22Rv1 (cell line): ENCODE results near the gene NRCAM.

Experiments used
- ZFX ChIP-seq: fragments of 450-650 bp; IDR thresholded peaks from 2 replicates; pipeline ENCODE4 v1.6.1; 2017; ENCODE audit warnings: antibody characterized with exemption, borderline replicate concordance
- TF ChIP-seq, protein P1 (sequence below): fragments of 450-650 bp; IDR thresholded peaks from 2 replicates; pipeline ENCODE4 v1.5.1; 2017; ENCODE audit warnings: mild to moderate bottlenecking

DNA sequence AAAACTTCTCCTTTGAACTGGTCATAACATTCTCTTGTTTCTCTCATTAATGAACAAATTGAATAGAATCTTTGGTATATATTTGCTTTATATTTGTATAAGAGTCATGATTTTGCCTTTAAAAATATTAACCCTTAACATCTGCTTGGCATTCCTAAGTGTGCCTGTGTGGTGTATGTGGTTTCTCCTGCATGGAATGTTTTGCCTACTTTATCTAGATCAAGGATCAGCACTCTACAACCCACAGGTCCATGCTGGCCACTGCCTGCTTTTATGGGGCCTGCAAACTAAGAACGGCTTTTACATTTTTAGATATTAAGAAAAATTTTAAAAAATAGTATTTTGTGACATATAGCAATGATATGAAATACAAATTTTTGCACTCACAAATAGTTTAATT is 321.8 kb downstream of the NRCAM start:
- TF ChIP-seq, protein P1, sequence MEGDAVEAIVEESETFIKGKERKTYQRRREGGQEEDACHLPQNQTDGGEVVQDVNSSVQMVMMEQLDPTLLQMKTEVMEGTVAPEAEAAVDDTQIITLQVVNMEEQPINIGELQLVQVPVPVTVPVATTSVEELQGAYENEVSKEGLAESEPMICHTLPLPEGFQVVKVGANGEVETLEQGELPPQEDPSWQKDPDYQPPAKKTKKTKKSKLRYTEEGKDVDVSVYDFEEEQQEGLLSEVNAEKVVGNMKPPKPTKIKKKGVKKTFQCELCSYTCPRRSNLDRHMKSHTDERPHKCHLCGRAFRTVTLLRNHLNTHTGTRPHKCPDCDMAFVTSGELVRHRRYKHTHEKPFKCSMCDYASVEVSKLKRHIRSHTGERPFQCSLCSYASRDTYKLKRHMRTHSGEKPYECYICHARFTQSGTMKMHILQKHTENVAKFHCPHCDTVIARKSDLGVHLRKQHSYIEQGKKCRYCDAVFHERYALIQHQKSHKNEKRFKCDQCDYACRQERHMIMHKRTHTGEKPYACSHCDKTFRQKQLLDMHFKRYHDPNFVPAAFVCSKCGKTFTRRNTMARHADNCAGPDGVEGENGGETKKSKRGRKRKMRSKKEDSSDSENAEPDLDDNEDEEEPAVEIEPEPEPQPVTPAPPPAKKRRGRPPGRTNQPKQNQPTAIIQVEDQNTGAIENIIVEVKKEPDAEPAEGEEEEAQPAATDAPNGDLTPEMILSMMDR, result no peak
- TF ChIP-seq ZFX, result no peak
